Central memory CD8-positive, alpha-beta T cell (primary cell): Measurements from ENCODE around the gene PID1.
"Not testable (repeated sequence)": the region's sequence is repeated elsewhere in the genome, so short reads cannot be mapped to it uniquely, and the experiment has no call there.

Source experiments
- ATAC-seq: fragments of 150-1000 bp; cut with Tn5 transposase; replicated peaks from 2 replicates; pipeline ENCODE4 v1.10.0; 2022; ENCODE audit warnings: mild to moderate bottlenecking, moderate FRiP score, moderate number of reproducible peaks; ENCODE audit not compliant: poor library complexity, severe bottlenecking; ENCODE audit errors: extremely low read depth
- DNase-seq, 2 donors: peaks; one replicate each; pipeline ENCODE4 v3.0.0; 2021; ENCODE audit warnings: low spot score in 2 of 2
- H3K27ac Mint-ChIP-seq: one replicate; pipeline ENCODE4 v1.8.0; 2022; ENCODE audit warnings: low read depth, mild to moderate bottlenecking, moderate library complexity, mixed read lengths
- H3K27me3 Mint-ChIP-seq: one replicate; pipeline ENCODE4 v1.8.0; 2022; ENCODE audit warnings: mixed read lengths
- H3K36me3 Mint-ChIP-seq: one replicate; pipeline ENCODE4 v1.8.0; 2022; ENCODE audit warnings: mild to moderate bottlenecking, moderate library complexity, mixed read lengths; ENCODE audit not compliant: insufficient read depth
- H3K4me1 Mint-ChIP-seq: one replicate; pipeline ENCODE4 v1.8.0; 2022; ENCODE audit warnings: mixed read lengths
- H3K4me3 Mint-ChIP-seq: one replicate; pipeline ENCODE4 v1.8.0; 2022; ENCODE audit warnings: mild to moderate bottlenecking, moderate library complexity, mixed read lengths
- H3K9me3 Mint-ChIP-seq: one replicate; pipeline ENCODE4 v1.8.0; 2022; ENCODE audit warnings: mixed read lengths

The PID1 gene

GRCh38 chr2:229195346-229195947, 75.6 kb downstream of the PID1 start:
- DNase-seq = no peak
- H3K27me3 Mint-ChIP-seq = no peaks in the 10 kb centered on the region
- no peak overlapping the region for H3K27ac Mint-ChIP-seq
- no peak overlapping the region for H3K4me3 Mint-ChIP-seq
- peaks cover 15% of the 10 kb centered on the region for H3K9me3 Mint-ChIP-seq
- no peaks in the 10 kb centered on the region for H3K36me3 Mint-ChIP-seq
- ATAC-seq = no peak
- H3K4me1 Mint-ChIP-seq = no peaks in the 10 kb centered on the region

GRCh38 chr2:229193281-229193680, 77.8 kb downstream of the PID1 start:
- Mint-ChIP-seq H3K27ac (no peak overlapping the region), H3K4me3 (no peak overlapping the region), H3K4me1 (no peaks in the 10 kb centered on the region), H3K27me3 (no peaks in the 10 kb centered on the region), H3K9me3 (peaks cover 6% of the 10 kb centered on the region), H3K36me3 (no peaks in the 10 kb centered on the region)
- ATAC-seq = no peak
- no peak for DNase-seq

- ATAC-seq = no peak
- H3K4me3 Mint-ChIP-seq = no peak overlapping the region
- no peaks in the 10 kb centered on the region for H3K36me3 Mint-ChIP-seq
- H3K27me3 Mint-ChIP-seq = no peaks in the 10 kb centered on the region
- no peaks in the 10 kb centered on the region for H3K4me1 Mint-ChIP-seq
- no peak overlapping the region for H3K27ac Mint-ChIP-seq
- DNase-seq = no peak
- H3K9me3 Mint-ChIP-seq = peaks cover 22% of the 10 kb centered on the region
Measured at GRCh38 chr2:229191413-229191812, 79.7 kb downstream of the PID1 start.

- not testable (repeated sequence) for H3K27ac Mint-ChIP-seq, DNase-seq, ATAC-seq, H3K36me3 Mint-ChIP-seq, H3K4me1 Mint-ChIP-seq, H3K27me3 Mint-ChIP-seq, H3K4me3 Mint-ChIP-seq
- peaks cover 18% of the 10 kb centered on the region for H3K9me3 Mint-ChIP-seq
Measured at GRCh38 chr2:229187123-229187522, 84.0 kb downstream of the PID1 start.

GRCh38 chr2:229181641-229182040, 89.4 kb downstream of the PID1 start:
- H3K27ac Mint-ChIP-seq = no peak overlapping the region
- H3K36me3 Mint-ChIP-seq = no peaks in the 10 kb centered on the region
- DNase-seq = no peak
- no peaks in the 10 kb centered on the region for H3K27me3 Mint-ChIP-seq
- H3K9me3 Mint-ChIP-seq = peaks cover 6% of the 10 kb centered on the region
- no peaks in the 10 kb centered on the region for H3K4me1 Mint-ChIP-seq
- no peak for ATAC-seq
- H3K4me3 Mint-ChIP-seq = no peak overlapping the region

- Mint-ChIP-seq H3K9me3 (peaks cover 6% of the 10 kb centered on the region), H3K4me1 (no peaks in the 10 kb centered on the region), H3K27me3 (no peaks in the 10 kb centered on the region), H3K36me3 (no peaks in the 10 kb centered on the region), H3K4me3 (no peak overlapping the region), H3K27ac (no peak overlapping the region)
- no peak for DNase-seq
- ATAC-seq = no peak
Measured at GRCh38 chr2:229180658-229181057, 90.4 kb downstream of the PID1 start.

- no peak for ATAC-seq
- no peaks in the 10 kb centered on the region for H3K36me3 Mint-ChIP-seq
- peaks cover 6% of the 10 kb centered on the region for H3K9me3 Mint-ChIP-seq
- no peaks in the 10 kb centered on the region for H3K27me3 Mint-ChIP-seq
- no peak overlapping the region for H3K4me3 Mint-ChIP-seq
- no peak overlapping the region for H3K27ac Mint-ChIP-seq
- no peaks in the 10 kb centered on the region for H3K4me1 Mint-ChIP-seq
- no peak for DNase-seq
Measured at GRCh38 chr2:229179628-229180027, 91.5 kb downstream of the PID1 start.

GRCh38 chr2:229178706-229179105, 92.4 kb downstream of the PID1 start:
- no peak overlapping the region for H3K4me3 Mint-ChIP-seq
- H3K27me3 Mint-ChIP-seq = no peaks in the 10 kb centered on the region
- no peak overlapping the region for H3K27ac Mint-ChIP-seq
- H3K4me1 Mint-ChIP-seq = no peaks in the 10 kb centered on the region
- H3K9me3 Mint-ChIP-seq = peaks cover 10% of the 10 kb centered on the region
- no peak for ATAC-seq
- no peak for DNase-seq
- no peaks in the 10 kb centered on the region for H3K36me3 Mint-ChIP-seq

GRCh38 chr2:229178117-229178516, 93.0 kb downstream of the PID1 start:
- Mint-ChIP-seq H3K4me3 (no peak overlapping the region), H3K27me3 (no peaks in the 10 kb centered on the region), H3K9me3 (peaks cover 10% of the 10 kb centered on the region), H3K27ac (no peak overlapping the region), H3K4me1 (no peaks in the 10 kb centered on the region), H3K36me3 (no peaks in the 10 kb centered on the region)
- no peak for ATAC-seq
- no peak for DNase-seq

- Mint-ChIP-seq H3K9me3 (peaks cover 10% of the 10 kb centered on the region), H3K4me1 (no peaks in the 10 kb centered on the region), H3K27me3 (no peaks in the 10 kb centered on the region), H3K4me3 (no peak overlapping the region), H3K36me3 (no peaks in the 10 kb centered on the region), H3K27ac (no peak overlapping the region)
- DNase-seq (no peak), ATAC-seq (no peak)
Measured at GRCh38 chr2:229176136-229176535, 95.0 kb downstream of the PID1 start.

GRCh38 chr2:229175497-229175863, 95.6 kb downstream of the PID1 start:
- Mint-ChIP-seq H3K4me1 (no peaks in the 10 kb centered on the region), H3K27me3 (no peaks in the 10 kb centered on the region), H3K36me3 (no peaks in the 10 kb centered on the region), H3K4me3 (no peak overlapping the region), H3K9me3 (peaks cover 10% of the 10 kb centered on the region), H3K27ac (no peak overlapping the region)
- ATAC-seq (no peak), DNase-seq (no peak)

GRCh38 chr2:229174794-229175496, 96.1 kb downstream of the PID1 start:
- H3K27ac Mint-ChIP-seq = no peak overlapping the region
- H3K9me3 Mint-ChIP-seq = peaks cover 10% of the 10 kb centered on the region
- DNase-seq (no peak), ATAC-seq (no peak)
- H3K27me3 Mint-ChIP-seq = no peaks in the 10 kb centered on the region
- H3K36me3 Mint-ChIP-seq = no peaks in the 10 kb centered on the region
- H3K4me3 Mint-ChIP-seq = no peak overlapping the region
- no peaks in the 10 kb centered on the region for H3K4me1 Mint-ChIP-seq

GRCh38 chr2:229173825-229174359, 97.2 kb downstream of the PID1 start:
- Mint-ChIP-seq H3K27me3 (no peaks in the 10 kb centered on the region), H3K27ac (no peak overlapping the region), H3K4me3 (no peak overlapping the region), H3K36me3 (no peaks in the 10 kb centered on the region), H3K4me1 (no peaks in the 10 kb centered on the region), H3K9me3 (peaks cover 10% of the 10 kb centered on the region)
- DNase-seq (no peak), ATAC-seq (no peak)
